Panc1 (cell line): ENCODE results near the gene IZUMO4. TPM values are rescaled to one million over a fixed set of nuclear protein-coding genes. Genes with fewer than 3 reads are reported as not detected.

ENCODE experiments used
- ATAC-seq: fragments of 200-7000 bp; cut with Tn5 transposase; 2 replicates; pipeline ENCODE4 v1.9.1; 2020; ENCODE audit warnings: mild to moderate bottlenecking, moderate library complexity
- Bru-seq: library from RNA; stranded (reverse); fragments of 400-500 nt; gene quantifications from one replicate; lab custom pipeline; 2021; lab: Mats Ljungman, UMichigan
- BruChase-seq, 2 experiments: library from RNA; stranded (reverse); fragments of 400-500 nt; gene quantifications; one replicate each; lab custom pipeline; 2021; lab: Mats Ljungman, UMichigan
- BruUV-seq: library from RNA; stranded (reverse); fragments of 400-500 nt; replicated peaks from 2 replicates; lab custom pipeline; 2021; lab: Mats Ljungman, UMichigan
- CTCF ChIA-PET: fragments of 300-600 bp; sonication (Branson Sonifier 250); formaldehyde crosslinking; loops from one replicate; lab custom pipeline; 2022; ENCODE audit warnings: antibody characterized with exemption; lab: Charles Lee
- POLR2A ChIA-PET: fragments of 300-600 bp; sonication (Branson Sonifier 250); formaldehyde crosslinking; loops from one replicate; lab custom pipeline; 2022; ENCODE audit warnings: antibody characterized with exemption; lab: Charles Lee
- DNase-seq: peaks from one replicate; pipeline ENCODE4 v3.0.0-alpha.2; 2010; ENCODE audit warnings: low read depth, low spot score
- H3K27ac ChIP-seq: 2 replicates; pipeline ENCODE4 v1.5.1; 2011; ENCODE audit warnings: mild to moderate bottlenecking, low read length, inconsistent platforms
- H3K27me3 ChIP-seq: fragments of 200-500 bp; sonication (Bioruptor generic); 2 replicates; pipeline ENCODE4 v1.6.0; 2014; ENCODE audit warnings: low read length, inconsistent platforms; ENCODE audit not compliant: control insufficient read depth, insufficient read depth
- H3K36me3 ChIP-seq: fragments of 200-500 bp; sonication (Bioruptor generic); 2 replicates; pipeline ENCODE4 v1.5.1; 2014; ENCODE audit warnings: inconsistent platforms, mild to moderate bottlenecking, low read length, moderate library complexity; ENCODE audit not compliant: control insufficient read depth, insufficient read depth
- H3K4me1 ChIP-seq: 2 replicates; pipeline ENCODE4 v1.5.1; 2011; ENCODE audit warnings: inconsistent platforms, mild to moderate bottlenecking, low read length, moderate library complexity; ENCODE audit not compliant: control insufficient read depth, insufficient read depth
- H3K4me3 ChIP-seq, 2 experiments: 2 replicates each; pipeline ENCODE4 v1.5.1; 2011 to 2012; ENCODE audit warnings: low read depth in 2 of 2, low read length in 2 of 2, mild to moderate bottlenecking in 2 of 2, inconsistent platforms in 1 of 2, moderate library complexity in 1 of 2
- H3K9me3 ChIP-seq: fragments of 200-500 bp; sonication (Bioruptor generic); 2 replicates; pipeline ENCODE4 v1.5.1; 2014; ENCODE audit warnings: low read depth, mild to moderate bottlenecking, inconsistent platforms, low read length, moderate library complexity; ENCODE audit not compliant: control insufficient read depth, insufficient read depth
- POLR2AphosphoS5 ChIP-seq: IDR thresholded peaks from 2 replicates; pipeline ENCODE4 v1.6.1; 2012; ENCODE audit warnings: mild to moderate bottlenecking, low read depth, low read length, moderate library complexity
- SIN3A ChIP-seq: IDR thresholded peaks from 2 replicates; pipeline ENCODE4 v1.6.1; 2012; ENCODE audit warnings: low read depth, mild to moderate bottlenecking, low read length, moderate library complexity, borderline replicate concordance; ENCODE audit not compliant: insufficient read depth
- TCF7L2 ChIP-seq: IDR thresholded peaks from 2 replicates; pipeline ENCODE4 v1.6.1; 2011; ENCODE audit warnings: mild to moderate bottlenecking, low read depth, low read length, inconsistent platforms
- in situ Hi-C: cut with HindIII; loops from 2 replicates; pipeline ENCODE4 v1.10.0; 2016; ENCODE audit warnings: low sequenced_read_pairs, low pct_unique_long_range_greater_than_20kb
- intact Hi-C: fragments of 100-400 bp; cut with micrococcal nuclease; formaldehyde crosslinking; loops from one replicate; pipeline ENCODE4 v1.10.0; 2022; ENCODE audit not compliant: unreplicated experiment
- long read RNA-seq: library from polyadenylated mRNA; unstranded; transcript quantifications from one replicate; pipeline ENCODE4 v2.0.0, GENCODE V29; 2021; ENCODE audit not compliant: unreplicated experiment
- polyA plus RNA-seq: library from polyadenylated mRNA; unstranded; fragments of >200 nt; gene quantifications from one replicate; pipeline ENCODE4 v1.2.1, GENCODE V29; 2012; ENCODE audit warnings: missing spikeins; ENCODE audit not compliant: insufficient read length
- total RNA-seq: library from RNA; stranded (reverse); gene quantifications from one replicate; pipeline ENCODE4 v1.2.1, GENCODE V29; 2021; ENCODE audit not compliant: unreplicated experiment
- TF ChIP-seq, protein P1 (sequence below), 2 experiments: IDR thresholded peaks; 2 replicates each; pipeline ENCODE4 v1.6.1; 2011 to 2012; ENCODE audit warnings: low read depth in 2 of 2, control low read depth in 1 of 2, low read length in 1 of 2, mild to moderate bottlenecking in 1 of 2, moderate library complexity in 1 of 2; ENCODE audit not compliant: insufficient read depth in 1 of 2
- TF ChIP-seq, protein P2 (sequence below): fragments of 450-650 bp; IDR thresholded peaks from 2 replicates; pipeline ENCODE4 v1.5.1; 2017; ENCODE audit warnings: mild to moderate bottlenecking

IZUMO4 gene, protein sequence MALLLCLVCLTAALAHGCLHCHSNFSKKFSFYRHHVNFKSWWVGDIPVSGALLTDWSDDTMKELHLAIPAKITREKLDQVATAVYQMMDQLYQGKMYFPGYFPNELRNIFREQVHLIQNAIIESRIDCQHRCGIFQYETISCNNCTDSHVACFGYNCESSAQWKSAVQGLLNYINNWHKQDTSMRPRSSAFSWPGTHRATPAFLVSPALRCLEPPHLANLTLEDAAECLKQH
- total RNA-seq (5.4 TPM), Bru-seq, nascent RNA (percentile 39 among the genes with signal in this experiment), BruChase-seq, experiment 1, labeled RNA remaining after a 2-hour chase (percentile 34 among the genes with signal in this experiment), BruChase-seq, experiment 2, labeled RNA remaining after a 6-hour chase (percentile 50 among the genes with signal in this experiment)
- 4.7 TPM for polyA plus RNA-seq
- long read RNA-seq, partial matches to known transcripts = 0 of 4 reads
- long read RNA-seq, other reads (novel, unspliced or antisense) = 4 of 4 reads

DNA sequence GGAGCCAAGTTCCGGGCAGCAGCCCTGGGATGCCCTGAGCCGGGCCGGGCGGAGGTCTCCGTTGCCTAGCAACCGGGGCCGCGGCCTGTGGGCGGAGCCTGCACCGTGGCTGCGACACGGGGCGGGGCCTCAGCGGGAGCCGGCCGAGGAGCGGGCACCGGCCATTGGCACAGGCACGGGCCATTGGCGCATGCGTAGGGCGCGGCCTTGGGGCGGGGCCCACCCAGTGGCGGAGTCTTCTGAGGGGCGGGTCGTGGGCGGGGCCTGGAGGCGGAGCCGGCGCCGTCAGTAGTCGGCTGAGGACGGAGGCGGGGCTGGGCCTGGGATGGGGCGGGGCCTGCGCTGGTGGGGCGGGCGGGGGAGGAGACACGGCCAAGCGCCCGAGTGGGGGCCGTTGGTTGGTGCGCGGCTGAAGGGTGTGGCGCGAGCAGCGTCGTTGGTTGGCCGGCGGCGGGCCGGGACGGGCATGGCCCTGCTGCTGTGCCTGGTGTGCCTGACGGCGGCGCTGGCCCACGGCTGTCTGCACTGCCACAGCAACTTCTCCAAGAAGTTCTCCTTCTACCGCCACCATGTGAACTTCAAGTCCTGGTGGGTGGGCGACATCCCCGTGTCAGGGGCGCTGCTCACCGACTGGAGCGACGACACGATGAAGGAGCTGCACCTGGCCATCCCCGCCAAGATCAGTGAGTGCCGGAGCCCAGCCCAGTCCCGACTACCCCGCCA is at the start of gene IZUMO4:
Gene IZUMO4 (plus strand): TSS at position 436 of the 723 bp plus-strand sequence. CDS start 31 bp downstream, at position 467.
- peak; percentile 32 for DNase-seq
- H3K4me3 ChIP-seq = peak within 1 kb of the TSS; percentile 62 to 69
- H3K36me3 ChIP-seq = no peaks in the 10 kb centered on the region; the same call in 1 of the 2 replicates
- no peaks in the 10 kb centered on the region for H3K27me3 ChIP-seq
- no TSS peak for BruUV-seq
- intact Hi-C loops = loop anchor here (2.0 kb wide), 1 partner anchor 20 kb away; no protein-coding TSS in a partner anchor
- peak within 1 kb of the TSS; percentile 78 for H3K27ac ChIP-seq
- H3K9me3 ChIP-seq = no peaks in the 10 kb centered on the region
- in situ Hi-C loops = no loop called here
- 0 out of 2 replicates have a peak, but pooled peaks cover 3% of the 10 kb centered on the region for H3K4me1 ChIP-seq
- ATAC-seq = peak; percentile 88
- ChIA-PET POLR2A (no interaction called here), CTCF (no interaction called here)
- TF ChIP-seq POLR2AphosphoS5 = no peak
- TF ChIP-seq, protein P1, sequence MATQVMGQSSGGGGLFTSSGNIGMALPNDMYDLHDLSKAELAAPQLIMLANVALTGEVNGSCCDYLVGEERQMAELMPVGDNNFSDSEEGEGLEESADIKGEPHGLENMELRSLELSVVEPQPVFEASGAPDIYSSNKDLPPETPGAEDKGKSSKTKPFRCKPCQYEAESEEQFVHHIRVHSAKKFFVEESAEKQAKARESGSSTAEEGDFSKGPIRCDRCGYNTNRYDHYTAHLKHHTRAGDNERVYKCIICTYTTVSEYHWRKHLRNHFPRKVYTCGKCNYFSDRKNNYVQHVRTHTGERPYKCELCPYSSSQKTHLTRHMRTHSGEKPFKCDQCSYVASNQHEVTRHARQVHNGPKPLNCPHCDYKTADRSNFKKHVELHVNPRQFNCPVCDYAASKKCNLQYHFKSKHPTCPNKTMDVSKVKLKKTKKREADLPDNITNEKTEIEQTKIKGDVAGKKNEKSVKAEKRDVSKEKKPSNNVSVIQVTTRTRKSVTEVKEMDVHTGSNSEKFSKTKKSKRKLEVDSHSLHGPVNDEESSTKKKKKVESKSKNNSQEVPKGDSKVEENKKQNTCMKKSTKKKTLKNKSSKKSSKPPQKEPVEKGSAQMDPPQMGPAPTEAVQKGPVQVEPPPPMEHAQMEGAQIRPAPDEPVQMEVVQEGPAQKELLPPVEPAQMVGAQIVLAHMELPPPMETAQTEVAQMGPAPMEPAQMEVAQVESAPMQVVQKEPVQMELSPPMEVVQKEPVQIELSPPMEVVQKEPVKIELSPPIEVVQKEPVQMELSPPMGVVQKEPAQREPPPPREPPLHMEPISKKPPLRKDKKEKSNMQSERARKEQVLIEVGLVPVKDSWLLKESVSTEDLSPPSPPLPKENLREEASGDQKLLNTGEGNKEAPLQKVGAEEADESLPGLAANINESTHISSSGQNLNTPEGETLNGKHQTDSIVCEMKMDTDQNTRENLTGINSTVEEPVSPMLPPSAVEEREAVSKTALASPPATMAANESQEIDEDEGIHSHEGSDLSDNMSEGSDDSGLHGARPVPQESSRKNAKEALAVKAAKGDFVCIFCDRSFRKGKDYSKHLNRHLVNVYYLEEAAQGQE (IDR thresholded peaks at IDR 0.05; ENCODE audit: insufficient read depth in 1 of 2, low read depth in 2 of 2, low read length in 1 of 2) = no peak
- no peak for TF ChIP-seq SIN3A
- TF ChIP-seq, protein P2, sequence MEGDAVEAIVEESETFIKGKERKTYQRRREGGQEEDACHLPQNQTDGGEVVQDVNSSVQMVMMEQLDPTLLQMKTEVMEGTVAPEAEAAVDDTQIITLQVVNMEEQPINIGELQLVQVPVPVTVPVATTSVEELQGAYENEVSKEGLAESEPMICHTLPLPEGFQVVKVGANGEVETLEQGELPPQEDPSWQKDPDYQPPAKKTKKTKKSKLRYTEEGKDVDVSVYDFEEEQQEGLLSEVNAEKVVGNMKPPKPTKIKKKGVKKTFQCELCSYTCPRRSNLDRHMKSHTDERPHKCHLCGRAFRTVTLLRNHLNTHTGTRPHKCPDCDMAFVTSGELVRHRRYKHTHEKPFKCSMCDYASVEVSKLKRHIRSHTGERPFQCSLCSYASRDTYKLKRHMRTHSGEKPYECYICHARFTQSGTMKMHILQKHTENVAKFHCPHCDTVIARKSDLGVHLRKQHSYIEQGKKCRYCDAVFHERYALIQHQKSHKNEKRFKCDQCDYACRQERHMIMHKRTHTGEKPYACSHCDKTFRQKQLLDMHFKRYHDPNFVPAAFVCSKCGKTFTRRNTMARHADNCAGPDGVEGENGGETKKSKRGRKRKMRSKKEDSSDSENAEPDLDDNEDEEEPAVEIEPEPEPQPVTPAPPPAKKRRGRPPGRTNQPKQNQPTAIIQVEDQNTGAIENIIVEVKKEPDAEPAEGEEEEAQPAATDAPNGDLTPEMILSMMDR = no peak; the same call in 1 of the 2 replicates
- TF ChIP-seq TCF7L2 = no peak

DNA sequence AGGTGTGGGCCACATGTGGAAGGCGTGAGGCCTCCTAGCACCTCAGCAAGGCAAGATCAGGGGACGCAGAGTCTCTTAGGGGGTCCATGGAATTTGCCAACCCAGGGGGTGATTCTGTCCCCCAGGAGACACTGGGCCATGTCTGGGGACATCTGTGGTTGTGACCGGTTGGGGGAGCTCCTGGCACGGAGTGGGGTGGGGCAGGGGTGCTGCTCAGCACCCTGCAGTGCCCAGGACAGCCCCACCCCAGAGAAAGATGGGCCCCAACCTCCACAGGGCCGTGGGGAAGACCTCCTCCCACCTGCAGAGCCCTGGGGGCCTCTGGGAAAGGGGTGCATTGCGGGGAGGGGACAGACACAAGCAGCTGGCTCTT is 49.7 kb upstream of the IZUMO4 start:
- intact Hi-C loops = no loop called here
- Histone ChIP-seq H3K27ac (peak overlapping the region; percentile 23; the same call in 1 of the 2 replicates), H3K4me3 (peak overlapping the region in 1 of 2 experiments; percentile 84; a peak in 2 of 4 replicates), H3K9me3 (no peaks in the 10 kb centered on the region), H3K36me3 (peaks cover 6% of the 10 kb centered on the region), H3K27me3 (no peaks in the 10 kb centered on the region), H3K4me1 (peaks cover 46% of the 10 kb centered on the region)
- DNase-seq (no peak), ATAC-seq (no peak)
- in situ Hi-C loops = no loop called here
- no TSS peak for BruUV-seq
- POLR2A ChIA-PET = no interaction called here
- TF ChIP-seq POLR2AphosphoS5 = no peak
- no peak for TF ChIP-seq SIN3A
- no peak for TF ChIP-seq TCF7L2
- TF ChIP-seq, protein P1 (IDR thresholded peaks at IDR 0.05; ENCODE audit: insufficient read depth in 1 of 2, low read depth in 2 of 2, low read length in 1 of 2) = no peak
- TF ChIP-seq, protein P2 = no peak
- CTCF ChIA-PET = no interaction called here
